Ascending aorta (tissue), 2 donors: ENCODE data around the gene PPIF. TPM values are rescaled to one million over a fixed set of nuclear protein-coding genes. Genes with fewer than 3 reads are reported as not detected.

ENCODE experiments used
- DNase-seq, 2 donors: peaks; one replicate each; pipeline ENCODE4 v3.0.0-alpha.2; 2019; ENCODE audit warnings: low spot score in 2 of 2
- H3K27ac ChIP-seq, 2 donors: fragments of 200-600 bp; sonication (generic); one replicate each; pipeline ENCODE4 v1.5.1; 2016 to 2017; ENCODE audit warnings: mild to moderate bottlenecking in 1 of 2
- H3K27me3 ChIP-seq: fragments of 200-600 bp; sonication (generic); one replicate; pipeline ENCODE4 v1.5.1; 2017
- H3K36me3 ChIP-seq, 2 donors: fragments of 200-600 bp; sonication (generic); one replicate each; pipeline ENCODE4 v1.5.1; 2016
- H3K4me1 ChIP-seq, 2 donors: fragments of 200-600 bp; sonication (generic); one replicate each; pipeline ENCODE4 v1.5.1; 2016 to 2017; ENCODE audit warnings: mild to moderate bottlenecking in 1 of 2
- H3K4me3 ChIP-seq, 2 donors: fragments of 200-600 bp; sonication (generic); one replicate each; pipeline ENCODE4 v1.5.1; 2016 to 2017; ENCODE audit warnings: mild to moderate bottlenecking in 1 of 2
- H3K9me3 ChIP-seq, 2 donors: fragments of 200-600 bp; sonication (generic); one replicate each; pipeline ENCODE4 v1.5.1; 2016
- CTCF ChIP-seq, 3 experiments: fragments of 200-600 bp in 2 of 3; fragments of 450-650 bp in 1 of 3; sonication (generic) in 2 of 3; IDR thresholded peaks; one replicate each; pipeline ENCODE4 v1.5.1; 2016 to 2019; ENCODE audit warnings: antibody characterized with exemption in 3 of 3, mild to moderate bottlenecking in 1 of 3, moderate library complexity in 1 of 3
- intact Hi-C: fragments of 100-400 bp; cut with DNase I; formaldehyde crosslinking; loops from one replicate; pipeline ENCODE4 v1.15.1; 2023
- total RNA-seq: library from RNA; depleted of rRNA; stranded (reverse); fragments of >200 nt; gene quantifications from one replicate; pipeline ENCODE4 v1.1.0, GENCODE V29; 2016

The PPIF gene
- total RNA-seq, 1 donor from 2014 or later: 172 TPM

- no peak for DNase-seq
- no peak overlapping the region for H3K27ac ChIP-seq
- H3K4me1 ChIP-seq: peaks cover 4 to 10% of the 10 kb centered on the region in 2 donors
Measured at GRCh38 chr10:79349766-79350406, 2.6 kb downstream of the PPIF start.

GRCh38 chr10:79350407-79351154 is 3.3 kb downstream of the PPIF start:
- H3K9me3 ChIP-seq: no peaks in the 10 kb centered on the region
- peaks cover 24 to 52% of the 10 kb centered on the region in 2 donors for H3K36me3 ChIP-seq
- DNase-seq: no peak
- no peaks in the 10 kb centered on the region for H3K27me3 ChIP-seq
- TF ChIP-seq CTCF (IDR thresholded peaks at IDR 0.05): no peak
- H3K4me1 ChIP-seq: peaks cover 4 to 10% of the 10 kb centered on the region in 2 donors
- intact Hi-C loops: no loop called here
- no peak overlapping the region for H3K27ac ChIP-seq
- H3K4me3 ChIP-seq: no peak overlapping the region

More at GRCh38 chr10:79349766-79350406, 2.6 kb downstream of the PPIF start:
- no peak for TF ChIP-seq CTCF (IDR thresholded peaks at IDR 0.05)
- intact Hi-C loops: no loop called here
- Histone ChIP-seq H3K36me3 (peaks cover 24 to 52% of the 10 kb centered on the region in 2 donors), H3K27me3 (no peaks in the 10 kb centered on the region), H3K4me3 (no peak overlapping the region), H3K9me3 (no peaks in the 10 kb centered on the region)

- intact Hi-C loops: no loop called here
- Histone ChIP-seq H3K36me3 (peaks cover 24 to 52% of the 10 kb centered on the region in 2 donors), H3K4me1 (peaks cover 4 to 10% of the 10 kb centered on the region in 2 donors), H3K9me3 (no peaks in the 10 kb centered on the region), H3K27me3 (no peaks in the 10 kb centered on the region), H3K27ac (no peak overlapping the region), H3K4me3 (no peak overlapping the region)
- TF ChIP-seq CTCF (IDR thresholded peaks at IDR 0.05): no peak
- no peak for DNase-seq
Measured at GRCh38 chr10:79351332-79351731, 4.1 kb downstream of the PPIF start.

GRCh38 chr10:79352035-79352877 is 5.0 kb downstream of the PPIF start:
- H3K4me1 ChIP-seq: peaks cover 0 to 5% of the 10 kb centered on the region in 2 donors
- peaks cover 24 to 52% of the 10 kb centered on the region in 2 donors for H3K36me3 ChIP-seq
- no peaks in the 10 kb centered on the region for H3K27me3 ChIP-seq
- H3K4me3 ChIP-seq: no peak overlapping the region
- no peak for DNase-seq
- intact Hi-C loops: no loop called here
- TF ChIP-seq CTCF (IDR thresholded peaks at IDR 0.05): no peak
- no peaks in the 10 kb centered on the region for H3K9me3 ChIP-seq
- H3K27ac ChIP-seq: no peak overlapping the region

- H3K9me3 ChIP-seq: no peaks in the 10 kb centered on the region
- no peak for TF ChIP-seq CTCF (IDR thresholded peaks at IDR 0.05)
- peaks cover 0 to 5% of the 10 kb centered on the region in 2 donors for H3K4me1 ChIP-seq
- peaks cover 24 to 52% of the 10 kb centered on the region in 2 donors for H3K36me3 ChIP-seq
- H3K27ac ChIP-seq: no peak overlapping the region
- intact Hi-C loops: no loop called here
- DNase-seq: no peak
- no peaks in the 10 kb centered on the region for H3K27me3 ChIP-seq
- no peak overlapping the region for H3K4me3 ChIP-seq
Measured at GRCh38 chr10:79353000-79353406, 5.7 kb downstream of the PPIF start.
